OCI-LY7 (cell line): ENCODE measurements around the gene RAB3GAP2.

Experiments
- CTCF ChIP-seq: fragments of 200-600 bp; sonication (generic); conservative IDR thresholded peaks from 2 replicates; pipeline ENCODE4 v1.5.1; 2014; ENCODE audit warnings: mild to moderate bottlenecking, antibody characterized with exemption, low read length, moderate library complexity, mixed read lengths
- EZH2phosphoT487 ChIP-seq: fragments of 200-600 bp; sonication (generic); IDR thresholded peaks from 2 replicates; pipeline ENCODE4 v1.6.1; 2018; ENCODE audit warnings: low read depth, borderline replicate concordance, mild to moderate bottlenecking, mixed run types, antibody characterized with exemption, low read length, moderate library complexity, mixed read lengths

GRCh38 chr1:220219136-220219442 lies 53.2 kb downstream of the RAB3GAP2 start:
- TF ChIP-seq CTCF (no peak), EZH2phosphoT487 (no peak)
